NCI-H2196 treated with DMSO at 0.1 percent for 48 hours (cell line): ENCODE data around the gene TGFBR3.
A peak's percentile ranks its signal among the peaks of the same experiment; 100 is the strongest.
"Not testable (repeated sequence)": the region's sequence is repeated elsewhere in the genome, so short reads cannot be mapped to it uniquely, and the experiment has no call there.

ENCODE experiments used
- DNase-seq: peaks from one replicate; lab custom pipeline; 2025; ENCODE audit not compliant: unreplicated experiment; lab: John Stamatoyannopoulos, UW

The TGFBR3 gene

DNA sequence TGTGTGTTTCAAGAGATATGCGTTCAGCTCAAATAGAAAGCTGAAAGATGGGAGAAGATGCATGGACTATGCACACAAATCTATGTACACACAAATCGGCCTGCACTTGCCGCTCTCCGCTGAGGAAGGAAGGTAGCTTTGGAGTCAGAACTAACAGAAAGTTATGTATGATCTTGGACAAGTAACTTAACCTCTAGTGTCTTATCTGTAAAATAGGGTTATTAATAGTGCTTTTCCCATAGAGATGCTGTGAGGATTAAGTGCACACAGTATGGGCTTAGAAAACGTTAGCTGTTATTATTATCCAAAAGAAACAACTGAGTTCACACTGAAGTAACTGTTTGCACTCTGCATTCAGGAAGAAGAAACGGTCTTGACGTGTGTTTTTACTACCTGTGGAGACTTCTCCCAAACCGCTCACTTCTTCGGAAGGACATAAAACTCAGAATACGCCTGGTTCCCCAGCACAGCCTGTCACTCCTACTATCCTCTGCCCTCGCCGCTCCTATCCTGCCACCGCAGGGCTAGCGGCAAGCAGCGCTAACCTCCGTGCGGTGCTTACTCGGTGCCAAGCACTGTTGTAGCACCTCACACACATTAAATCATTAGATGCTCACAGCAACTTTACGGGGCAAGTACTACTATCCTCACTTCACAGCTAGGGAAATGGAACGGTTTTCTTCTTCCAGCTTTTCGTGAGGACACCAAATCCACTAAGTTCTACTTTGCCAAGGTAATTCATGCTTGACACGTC is 1.3 kb downstream of the TGFBR3 start:
- DNase-seq: no peak

DNA sequence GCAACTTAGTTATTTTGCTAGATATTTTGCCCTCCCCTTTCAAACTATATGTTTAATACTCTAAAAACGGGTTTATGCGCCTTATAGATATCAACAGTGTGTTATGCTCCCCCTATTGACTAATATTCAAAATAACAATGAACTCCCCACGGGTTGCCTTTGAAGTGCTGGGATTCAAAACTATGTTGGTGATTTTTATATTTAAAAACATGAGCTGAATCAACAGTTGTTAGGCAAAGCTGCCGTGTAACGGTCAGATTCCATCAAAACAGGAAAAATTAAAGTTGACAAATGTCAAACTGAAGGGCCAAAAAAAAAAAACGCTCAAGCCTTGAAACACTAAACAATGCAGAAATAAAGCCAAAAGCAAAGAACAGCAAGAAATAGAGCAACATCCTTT is 2.5 kb downstream of the TGFBR3 start:
- no peak for DNase-seq

DNA sequence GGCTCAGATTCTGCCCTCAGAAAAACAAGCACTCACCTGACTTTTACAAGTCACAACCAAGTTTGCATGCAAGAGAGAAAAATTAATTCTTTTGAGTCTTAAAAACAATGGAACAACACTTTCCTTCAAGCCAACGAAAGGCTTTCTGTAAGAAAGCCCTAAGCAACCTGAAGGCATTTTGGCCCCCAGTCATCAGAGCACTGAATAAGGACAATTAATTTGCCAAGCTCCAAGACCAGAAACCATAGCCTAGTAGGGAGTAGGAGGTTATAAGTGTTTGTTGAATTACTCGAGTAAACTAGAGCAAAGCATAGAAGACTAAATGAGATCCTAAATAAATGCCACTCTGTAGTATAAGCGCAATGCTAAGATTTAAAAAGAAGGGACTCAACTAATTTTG is 4.7 kb downstream of the TGFBR3 start:
- no peak for DNase-seq

DNA sequence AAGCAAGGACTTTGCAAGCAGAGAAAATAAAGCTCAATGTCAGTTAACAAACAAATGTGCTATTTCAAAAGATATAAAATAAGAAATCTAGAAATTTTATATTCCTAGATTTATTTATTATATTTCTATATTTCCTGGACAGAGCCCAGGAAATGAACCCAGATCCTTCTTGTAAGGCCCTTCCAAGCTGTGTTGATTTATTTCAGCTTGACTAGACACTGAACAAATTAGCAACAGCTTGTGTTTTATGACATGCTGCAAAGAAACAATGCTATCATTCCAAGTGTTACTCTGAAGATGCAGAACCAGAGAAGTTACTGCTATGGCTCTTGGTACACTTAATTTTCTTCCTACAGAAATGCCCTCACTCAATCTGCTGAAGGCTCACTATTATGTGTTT is 6.2 kb downstream of the TGFBR3 start:
- DNase-seq: no peak

DNA sequence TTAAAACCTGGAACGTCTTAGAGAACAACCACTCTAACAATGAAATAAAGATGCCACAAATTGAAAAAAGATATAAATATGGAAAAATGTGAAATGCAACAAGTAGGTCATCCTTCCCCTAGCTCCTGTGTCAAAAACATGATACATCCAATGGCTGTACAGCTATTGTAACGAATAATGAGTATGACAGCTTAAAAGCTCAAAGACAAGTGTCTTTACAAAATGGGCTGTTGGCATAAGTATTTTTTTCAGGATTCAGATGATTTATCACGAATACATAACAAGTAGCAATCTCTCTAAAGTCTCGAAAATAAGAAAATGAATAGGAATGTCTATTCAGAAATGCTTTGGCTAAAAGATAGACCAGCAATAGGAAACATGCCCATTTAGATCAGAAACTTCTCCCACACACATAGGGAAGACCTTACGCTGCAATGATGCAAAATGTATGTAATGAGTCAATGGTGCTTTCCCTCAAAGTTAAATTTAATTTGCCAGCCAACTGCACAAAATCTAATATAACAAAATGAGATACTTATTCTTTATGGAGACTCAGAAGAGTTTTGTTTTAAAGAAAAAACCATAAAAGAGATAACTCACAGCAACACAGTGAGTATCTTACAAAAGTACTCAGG is 8.3 kb downstream of the TGFBR3 start:
- DNase-seq: no peak

DNA sequence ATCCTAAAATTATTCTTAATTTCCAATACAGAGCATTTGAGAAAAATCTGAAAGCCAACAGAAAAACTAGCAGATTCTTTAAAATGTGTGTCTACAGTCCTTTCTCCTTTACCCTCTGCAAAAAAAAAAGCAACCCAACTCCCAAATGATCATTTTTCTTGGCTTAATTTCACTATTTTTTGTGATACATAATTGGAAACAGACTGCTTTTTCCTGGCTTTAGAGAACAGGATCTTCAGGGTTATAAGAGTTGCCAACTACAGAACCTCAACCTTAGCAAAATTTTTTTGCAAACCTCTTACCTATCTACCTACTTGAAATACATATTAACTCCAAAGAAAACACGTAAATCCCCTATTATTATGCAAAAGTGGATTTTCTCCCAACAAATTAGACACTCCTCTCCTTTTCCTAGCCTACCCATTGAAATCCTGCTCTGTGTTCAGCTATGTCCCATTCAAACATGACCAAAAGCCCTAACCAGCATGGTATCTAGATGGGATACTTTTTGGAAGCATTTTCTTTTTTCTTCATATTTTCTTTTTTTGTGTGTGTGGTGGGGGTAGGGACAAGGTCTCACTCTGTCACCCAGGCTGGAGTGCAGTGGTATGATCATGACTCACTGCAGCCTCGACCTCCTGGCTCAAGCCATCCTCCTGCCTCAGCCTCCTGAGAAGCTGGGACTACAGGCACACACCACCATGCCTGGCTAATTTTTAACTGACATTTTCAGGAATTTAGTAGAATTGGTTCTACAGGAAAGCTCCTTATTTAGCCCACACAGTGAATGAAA is 9.0 kb downstream of the TGFBR3 start:
- no peak for DNase-seq

DNA sequence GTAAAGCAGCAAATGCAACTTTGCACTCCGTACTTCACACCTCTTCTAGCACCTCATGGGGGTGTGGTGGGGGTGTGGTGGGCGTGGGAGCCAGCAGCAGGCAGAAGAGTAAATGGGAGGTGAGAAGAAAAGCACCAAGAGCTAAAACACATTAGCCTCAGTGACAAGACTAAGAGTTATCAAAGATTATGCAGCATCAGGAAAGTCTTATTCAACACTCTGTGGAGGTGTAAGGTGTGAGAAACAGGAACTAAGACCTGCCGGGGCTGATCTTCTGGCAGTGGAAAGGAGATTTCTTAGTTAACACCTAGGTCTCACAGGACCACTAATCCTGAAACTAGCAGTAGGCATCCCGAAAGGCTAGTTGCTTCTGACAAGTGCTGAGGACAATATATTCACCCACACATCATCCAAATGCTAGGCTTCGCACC is 9.9 kb downstream of the TGFBR3 start:
- DNase-seq: no peak

DNA sequence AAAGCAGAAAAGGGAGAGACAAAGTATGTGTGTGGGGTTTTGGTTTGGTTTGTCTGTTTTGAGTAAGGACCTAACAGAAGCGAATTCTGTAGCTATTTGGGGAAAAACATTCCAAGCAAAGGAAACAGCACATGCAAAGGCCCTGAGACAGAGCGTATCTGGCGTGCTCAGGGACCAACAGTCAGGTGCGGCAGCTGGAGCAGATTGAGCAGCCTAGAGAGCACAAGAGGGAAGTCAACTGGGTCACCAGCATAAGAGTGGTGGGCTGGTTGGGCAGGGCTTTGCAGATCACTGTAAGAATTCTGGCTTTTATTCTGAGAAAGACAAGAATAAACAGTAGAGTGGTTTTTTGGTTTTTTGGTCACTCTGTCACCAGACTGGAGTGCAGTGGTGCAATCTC is 11.8 kb downstream of the TGFBR3 start:
- DNase-seq: no peak

DNA sequence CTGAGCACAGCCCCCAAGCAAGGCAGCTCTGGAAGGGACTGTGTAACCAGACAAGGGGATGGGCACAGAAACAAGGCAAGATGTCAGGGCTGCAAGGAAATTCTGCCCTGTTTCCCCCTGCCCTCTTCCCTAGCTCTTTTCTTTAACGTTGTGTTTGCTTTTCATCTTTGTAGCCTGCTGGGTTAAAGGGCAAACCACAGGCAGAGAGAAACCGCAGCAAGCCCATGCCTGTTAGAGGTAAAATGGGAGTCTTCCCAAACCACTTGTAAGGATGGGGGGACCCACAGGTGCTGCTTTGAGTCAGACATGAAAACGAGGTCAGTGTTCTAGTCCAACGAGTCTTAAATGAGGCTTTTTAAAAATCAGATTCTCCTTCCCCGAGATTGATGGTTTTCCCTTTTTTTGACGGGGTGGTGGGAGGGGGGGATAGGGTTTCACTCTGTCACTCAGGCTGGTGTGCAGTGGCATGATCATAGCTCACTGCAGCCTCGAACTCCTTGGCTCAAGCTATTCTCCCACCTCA is 13.3 kb downstream of the TGFBR3 start:
- peak; percentile 39 for DNase-seq

DNA sequence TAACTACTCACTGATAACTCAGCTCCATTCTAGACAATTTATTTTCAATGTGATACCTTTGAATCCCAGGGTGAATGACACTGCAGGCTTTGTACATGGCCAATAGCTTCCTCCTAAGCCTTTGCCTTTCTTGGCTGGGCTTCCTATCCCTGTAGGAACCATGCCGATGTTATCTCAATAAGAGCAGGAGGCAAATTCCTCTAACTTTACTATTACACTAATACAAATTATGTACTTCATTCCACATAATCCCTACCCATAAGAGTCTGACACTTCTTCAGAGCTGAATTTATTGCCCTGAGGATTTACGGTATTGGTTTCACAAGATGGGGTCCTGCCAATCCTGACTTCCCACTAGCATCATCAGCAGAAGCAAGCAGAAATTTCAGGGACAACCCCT is 14.0 kb downstream of the TGFBR3 start:
- no peak for DNase-seq

DNA sequence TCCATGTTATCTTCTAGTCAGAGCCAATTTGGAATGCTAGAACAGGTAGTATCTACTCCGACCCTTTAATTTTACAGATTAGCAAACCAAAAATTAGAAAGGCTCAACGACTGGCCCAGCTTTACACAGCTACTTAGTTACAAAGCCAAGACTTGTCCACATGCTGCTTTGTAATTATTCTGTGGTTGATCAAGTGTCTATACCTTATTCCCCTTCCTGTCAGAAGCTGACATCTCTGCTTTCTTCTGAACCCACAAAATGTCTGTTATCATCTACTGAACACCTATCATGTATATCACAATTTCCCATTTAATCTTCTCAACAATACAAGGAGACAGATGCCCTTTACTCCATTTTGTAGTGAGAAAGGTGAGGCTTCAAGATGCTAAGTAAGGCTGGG is 15.6 kb downstream of the TGFBR3 start:
- DNase-seq: no peak

DNA sequence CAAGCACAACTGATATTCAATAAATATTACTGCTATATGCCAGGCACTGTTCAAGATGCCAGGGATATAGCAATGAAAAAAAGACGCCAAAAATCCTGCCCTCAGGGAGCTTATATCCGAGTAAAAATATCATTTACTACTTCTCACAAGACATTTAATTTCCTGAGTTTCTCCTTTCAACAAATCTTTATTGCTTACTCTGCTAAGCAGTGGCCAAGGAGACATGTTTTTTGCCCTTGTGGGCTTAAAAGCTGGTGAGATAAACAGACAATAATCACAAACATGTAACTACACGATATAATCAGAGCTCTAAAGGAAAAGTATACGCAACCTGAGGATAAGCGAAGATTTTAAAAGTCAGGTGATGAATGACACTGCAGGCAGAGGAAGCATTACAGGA is 19.5 kb downstream of the TGFBR3 start:
- no peak for DNase-seq

DNA sequence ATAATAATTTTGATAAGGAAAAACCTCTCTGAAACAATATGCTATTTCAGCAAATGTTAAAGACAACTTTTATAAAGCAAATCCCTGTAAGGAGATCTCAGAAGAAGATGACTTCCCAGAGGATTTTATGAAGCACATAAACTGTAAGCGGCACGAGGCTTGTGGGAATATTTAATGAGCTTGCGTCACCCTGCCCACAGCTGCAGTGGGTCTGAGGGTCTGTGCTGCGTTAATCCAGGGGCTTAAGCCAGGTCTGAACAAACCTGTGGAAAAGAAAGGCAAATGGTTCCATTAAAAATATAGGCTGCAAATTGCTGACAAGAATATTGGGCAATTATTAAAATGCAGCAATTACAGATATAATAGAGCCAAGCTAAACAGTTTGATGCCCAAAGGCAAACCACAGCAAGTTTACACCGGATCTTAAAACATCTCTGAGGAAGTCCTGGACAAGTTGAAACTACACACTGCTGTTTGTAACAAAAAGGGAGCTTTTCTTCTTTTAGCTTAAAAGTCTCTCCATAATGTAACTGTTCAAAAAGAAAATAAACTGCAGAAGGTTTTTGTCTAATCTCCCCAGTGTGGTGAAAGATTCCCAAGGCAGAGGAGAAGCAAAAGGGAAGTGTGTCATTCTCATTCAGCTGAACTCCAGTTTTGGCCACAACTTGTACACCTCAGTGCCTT is 21.8 kb downstream of the TGFBR3 start:
- DNase-seq: no peak

DNA sequence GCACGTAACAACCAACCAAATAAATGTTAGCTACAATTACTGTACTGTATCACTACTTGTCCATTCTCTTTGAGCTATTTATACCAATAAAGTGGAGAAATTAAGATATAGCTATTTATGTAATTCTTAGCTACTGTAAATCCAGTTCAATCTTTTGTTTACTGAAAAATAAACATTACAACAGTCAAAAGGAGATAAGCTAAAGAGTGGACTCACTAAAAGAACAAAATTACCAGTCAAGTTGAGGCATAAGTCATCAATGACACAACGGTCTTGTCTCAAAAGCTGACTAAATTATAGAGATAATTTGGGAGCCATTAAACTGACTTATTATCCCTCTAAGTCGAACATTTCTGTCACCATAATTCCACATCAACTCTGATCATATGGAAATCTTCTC is 22.5 kb downstream of the TGFBR3 start:
- DNase-seq: no peak

DNA sequence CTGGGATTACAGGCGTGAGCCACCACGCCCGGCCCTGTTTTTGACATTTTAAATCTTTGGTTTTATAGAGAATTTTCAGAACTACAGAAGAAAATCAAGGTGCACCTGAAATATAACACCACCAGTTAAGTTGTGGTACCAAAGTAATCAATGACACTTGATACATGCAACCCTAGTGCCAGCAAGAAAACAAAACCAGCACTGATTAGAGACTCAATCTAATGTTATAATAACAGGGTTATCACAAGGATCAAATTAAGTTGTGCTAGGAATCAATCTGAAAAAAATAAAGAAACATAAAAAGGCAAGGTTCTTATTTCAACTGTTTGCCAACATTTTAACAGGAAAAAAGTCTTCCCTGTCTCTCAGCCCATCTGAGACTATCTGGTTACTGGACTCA is 23.8 kb downstream of the TGFBR3 start:
- no peak for DNase-seq

DNA sequence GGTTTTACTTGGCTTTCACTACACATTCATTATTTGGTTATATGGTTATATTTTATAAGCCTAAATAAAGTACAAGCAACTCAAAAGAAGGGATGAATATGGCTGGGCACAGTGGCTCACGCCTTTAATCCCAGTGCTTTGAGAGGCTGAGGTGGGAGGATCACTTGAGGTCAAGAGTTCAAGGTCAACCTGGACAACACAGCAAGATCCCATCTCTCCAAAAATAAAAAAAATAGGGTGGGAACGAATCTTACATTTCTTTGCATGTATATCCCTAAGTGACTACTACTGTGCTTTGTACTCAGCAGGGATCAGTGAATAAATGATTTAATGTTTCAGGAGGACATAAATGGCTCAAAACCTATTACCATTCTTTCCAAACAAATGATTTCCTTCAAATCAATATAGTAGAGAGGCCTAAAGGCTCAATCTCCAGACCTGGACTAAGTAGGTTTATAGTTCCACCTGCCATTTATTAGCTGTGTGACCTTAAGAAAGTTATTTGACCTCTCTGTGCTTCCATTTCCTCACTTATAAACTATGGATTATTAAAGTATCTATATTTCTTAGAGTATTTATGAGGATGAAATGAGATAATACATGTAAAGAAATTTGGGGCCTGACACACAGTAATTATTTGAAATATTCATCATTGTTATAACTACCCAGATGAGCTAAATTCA is 28.3 kb downstream of the TGFBR3 start:
- no peak for DNase-seq

DNA sequence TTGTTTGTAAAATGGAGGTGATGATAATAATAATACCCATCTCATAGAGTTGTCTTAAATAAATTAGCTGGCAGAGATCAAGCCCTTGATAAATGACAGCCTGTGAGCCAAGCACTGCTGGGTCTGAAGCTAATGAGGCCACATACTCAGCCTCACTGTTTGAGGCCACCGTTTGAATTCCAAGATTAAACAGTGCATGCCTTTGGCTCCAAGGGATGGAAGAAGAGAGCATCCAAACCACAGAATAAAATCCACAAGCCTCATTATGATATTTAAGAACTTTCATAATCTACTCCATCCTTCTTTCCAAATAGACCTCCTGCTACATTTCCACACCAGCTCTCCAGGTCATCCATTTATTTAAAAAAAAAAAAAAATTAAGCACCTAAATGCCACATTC is 29.0 kb downstream of the TGFBR3 start:
- DNase-seq: no peak

DNA sequence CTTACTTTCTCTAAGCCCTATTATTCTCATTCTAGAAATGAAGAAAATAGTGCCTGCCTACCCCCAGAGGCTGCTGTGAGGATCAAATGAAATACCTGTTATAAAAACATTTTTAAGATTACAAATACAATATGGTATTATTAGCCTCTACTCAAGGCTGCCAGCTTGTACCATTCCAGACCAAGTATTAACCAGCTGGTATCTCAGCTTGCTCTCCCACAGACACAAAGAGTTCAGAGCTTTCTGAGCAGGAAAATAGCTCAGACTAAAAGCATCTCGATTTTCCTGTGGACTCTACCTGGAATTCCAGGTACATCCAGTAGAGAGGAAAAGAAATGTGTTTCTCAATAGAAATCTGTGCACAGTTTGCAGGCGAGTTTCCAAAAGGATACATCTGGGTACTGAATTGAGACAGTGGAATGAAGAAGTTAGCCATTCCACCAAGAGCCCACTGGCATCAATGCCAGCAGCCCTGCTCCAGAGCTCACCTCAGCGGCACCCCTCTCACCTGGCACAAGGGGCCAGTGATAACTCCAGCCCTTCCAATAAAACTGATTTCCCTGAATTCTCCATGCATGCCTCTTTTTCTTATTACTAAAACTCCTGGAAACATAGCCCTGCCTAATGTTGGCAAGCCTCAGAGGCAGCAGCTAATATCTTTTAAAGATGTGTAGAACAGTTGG is 31.0 kb downstream of the TGFBR3 start:
- no peak for DNase-seq

DNA sequence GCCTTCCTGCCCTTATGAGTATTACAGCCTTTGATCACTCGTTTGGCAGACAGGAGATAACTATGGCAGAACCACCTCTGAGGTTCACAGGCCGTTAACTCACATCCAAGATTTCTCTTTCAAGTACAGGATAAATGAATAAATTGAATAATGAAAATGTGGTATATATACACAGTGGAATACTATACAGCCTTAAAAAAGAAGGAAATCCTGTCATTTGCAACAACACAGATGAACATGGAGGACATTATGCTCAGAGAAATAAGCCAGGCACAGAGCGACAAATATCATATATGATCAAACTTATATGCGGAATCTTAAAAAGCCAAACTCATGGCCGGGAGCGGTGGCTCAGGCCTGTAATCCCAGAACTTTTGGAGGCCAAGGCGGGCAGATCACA is 32.6 kb downstream of the TGFBR3 start:
- DNase-seq: no peak

DNA sequence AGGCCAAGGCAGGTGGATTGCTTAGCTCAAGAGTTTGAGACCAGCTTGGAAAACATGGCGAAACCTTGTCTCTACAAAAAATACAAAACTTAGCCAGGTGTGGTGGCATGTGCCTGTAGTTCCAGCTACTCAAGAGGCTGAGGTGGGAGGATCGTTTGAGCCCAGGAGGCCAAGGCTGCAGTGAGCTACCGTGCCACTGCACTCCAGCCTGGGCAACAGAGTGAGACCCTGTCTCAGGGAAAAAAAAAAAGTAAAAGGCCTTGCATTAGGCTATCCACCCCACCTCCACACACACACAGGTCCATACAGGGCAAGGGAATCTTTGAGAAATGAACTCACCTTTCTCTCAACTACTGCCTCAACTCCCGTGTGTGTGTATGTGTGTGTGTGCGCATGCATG is 33.9 kb downstream of the TGFBR3 start:
- not testable (repeated sequence) for DNase-seq
